Dedifferentiated amniotic fluid mesenchymal stem cell (primary cell): ENCODE results near the gene MINDY4.

Source experiments
- DNase-seq: peaks from one replicate; pipeline ENCODE4 v3.0.0-alpha.2; 2016; ENCODE audit errors: extremely low spot score

The MINDY4 gene

GRCh38 chr7:30835396-30835915 lies 64.2 kb downstream of the MINDY4 start:
- no peak for DNase-seq

- DNase-seq: no peak
Measured at GRCh38 chr7:30836991-30837390, 65.8 kb downstream of the MINDY4 start.

GRCh38 chr7:30837581-30837980 lies 66.4 kb downstream of the MINDY4 start:
- no peak for DNase-seq

- DNase-seq: no peak
Measured at GRCh38 chr7:30838008-30838407, 66.8 kb downstream of the MINDY4 start.

- no peak for DNase-seq
Measured at GRCh38 chr7:30840141-30841024, 69.2 kb downstream of the MINDY4 start.

- no peak for DNase-seq
Measured at GRCh38 chr7:30841025-30841735, 70.0 kb downstream of the MINDY4 start.

- no peak for DNase-seq
Measured at GRCh38 chr7:30841801-30842541, 70.8 kb downstream of the MINDY4 start.

- DNase-seq: no peak
Measured at GRCh38 chr7:30842542-30843451, 71.6 kb downstream of the MINDY4 start.

GRCh38 chr7:30843741-30844482 lies 72.7 kb downstream of the MINDY4 start:
- no peak for DNase-seq

GRCh38 chr7:30844483-30844874 lies 73.3 kb downstream of the MINDY4 start:
- no peak for DNase-seq

GRCh38 chr7:30844916-30845315 lies 73.7 kb downstream of the MINDY4 start:
- no peak for DNase-seq

GRCh38 chr7:30845426-30846135 lies 74.4 kb downstream of the MINDY4 start:
- peak; percentile 56 for DNase-seq

- DNase-seq: no peak
Measured at GRCh38 chr7:30846378-30846777, 75.2 kb downstream of the MINDY4 start.

GRCh38 chr7:30848121-30848855 lies 77.1 kb downstream of the MINDY4 start:
- no peak for DNase-seq

- DNase-seq: no peak
Measured at GRCh38 chr7:30849565-30849964, 78.3 kb downstream of the MINDY4 start.

GRCh38 chr7:30850426-30850825 lies 79.2 kb downstream of the MINDY4 start:
- no peak for DNase-seq

GRCh38 chr7:30851651-30852307 lies 80.6 kb downstream of the MINDY4 start:
- peak; percentile 15 for DNase-seq

GRCh38 chr7:30852308-30852684 lies 81.1 kb downstream of the MINDY4 start:
- no peak for DNase-seq
